Upper lobe of left lung (tissue), 6 donors: Measurements from ENCODE around the gene KCNJ8. TPM values are rescaled to one million over a fixed set of nuclear protein-coding genes. Genes with fewer than 3 reads are reported as not detected.
"Not testable (repeated sequence)": the region's sequence is repeated elsewhere in the genome, so short reads cannot be mapped to it uniquely, and the experiment has no call there.

ENCODE experiments used
- ATAC-seq, 2 donors: fragments of 200-7000 bp; cut with Tn5 transposase; one replicate each; pipeline ENCODE4 v1.9.1; 2022; ENCODE audit warnings: mild to moderate bottlenecking in 2 of 2, moderate library complexity in 2 of 2; ENCODE audit not compliant: low FRiP score in 2 of 2
- DNase-seq, 2 donors: peaks; one replicate each; pipeline ENCODE4 v3.0.0-alpha.2; 2019 to 2020
- H3K27ac ChIP-seq, 4 donors: fragments of 200-600 bp; sonication (generic); one replicate each; pipeline ENCODE4 v1.5.1; 2016 to 2019
- H3K27me3 ChIP-seq, 4 donors: fragments of 200-600 bp; sonication (generic); one replicate each; pipeline ENCODE4 v1.5.1; 2017 to 2019
- H3K36me3 ChIP-seq, 4 donors: fragments of 200-600 bp; sonication (generic); one replicate each; pipeline ENCODE4 v1.5.1; 2016 to 2019
- H3K4me1 ChIP-seq, 4 donors: fragments of 200-600 bp; sonication (generic); one replicate each; pipeline ENCODE4 v1.5.1; 2018 to 2019
- H3K4me3 ChIP-seq, 4 donors: fragments of 200-600 bp; sonication (generic); one replicate each; pipeline ENCODE4 v1.5.1; 2017 to 2019; ENCODE audit warnings: mild to moderate bottlenecking in 2 of 4, moderate library complexity in 1 of 4
- H3K9me3 ChIP-seq, 4 donors: fragments of 200-600 bp; sonication (generic); one replicate each; pipeline ENCODE4 v1.5.1; 2018 to 2019
- EP300 ChIP-seq, 4 donors: sonication (generic); formaldehyde crosslinking; IDR thresholded peaks; one replicate each; pipeline ENCODE4 v1.5.1; 2017; ENCODE audit warnings: antibody characterized with exemption in 4 of 4, control low read depth in 2 of 4
- POLR2A ChIP-seq, 4 donors: fragments of 450-650 bp; IDR thresholded peaks; one replicate each; pipeline ENCODE4 v1.5.1; 2016 to 2017; ENCODE audit warnings: antibody characterized with exemption in 4 of 4, mild to moderate bottlenecking in 2 of 4
- POLR2AphosphoS5 ChIP-seq, 2 donors: sonication (generic); formaldehyde crosslinking; IDR thresholded peaks; one replicate each; pipeline ENCODE4 v1.5.1; 2017; ENCODE audit warnings: antibody characterized with exemption in 2 of 2
- WGBS, 2 donors: methylation state at CpG; one replicate each; pipeline ENCODE4 v1.1.5; 2017 to 2018; 5-methylcytosine and 5-hydroxymethylcytosine counted together
- total RNA-seq, 6 donors: library from RNA; depleted of rRNA in 4 of 6; stranded (reverse); fragments of >200 nt in 4 of 6; gene quantifications; one replicate each; pipeline versions ENCODE4 v1.1.0 to v1.2.1, GENCODE V29; 2016 to 2021
- TF ChIP-seq, protein P1 (sequence below), 6 experiments: fragments of 450-650 bp in 4 of 6; fragments of 200-600 bp in 2 of 6; sonication (generic) in 2 of 6; IDR thresholded peaks; one replicate each; pipeline ENCODE4 v1.5.1; 2016 to 2019; ENCODE audit warnings: antibody characterized with exemption in 6 of 6
- donor health status: DM: no; HTN: no; CAD: no; lungs with moderate emphysema.
- donor health status: DM: no; HTN: yes; CAD: no; lungs with severe emphysema.

Gene KCNJ8
- total RNA-seq, 6 donors from 2014 or later = 11.5 to 32.2 (median 15.1) TPM

DNA sequence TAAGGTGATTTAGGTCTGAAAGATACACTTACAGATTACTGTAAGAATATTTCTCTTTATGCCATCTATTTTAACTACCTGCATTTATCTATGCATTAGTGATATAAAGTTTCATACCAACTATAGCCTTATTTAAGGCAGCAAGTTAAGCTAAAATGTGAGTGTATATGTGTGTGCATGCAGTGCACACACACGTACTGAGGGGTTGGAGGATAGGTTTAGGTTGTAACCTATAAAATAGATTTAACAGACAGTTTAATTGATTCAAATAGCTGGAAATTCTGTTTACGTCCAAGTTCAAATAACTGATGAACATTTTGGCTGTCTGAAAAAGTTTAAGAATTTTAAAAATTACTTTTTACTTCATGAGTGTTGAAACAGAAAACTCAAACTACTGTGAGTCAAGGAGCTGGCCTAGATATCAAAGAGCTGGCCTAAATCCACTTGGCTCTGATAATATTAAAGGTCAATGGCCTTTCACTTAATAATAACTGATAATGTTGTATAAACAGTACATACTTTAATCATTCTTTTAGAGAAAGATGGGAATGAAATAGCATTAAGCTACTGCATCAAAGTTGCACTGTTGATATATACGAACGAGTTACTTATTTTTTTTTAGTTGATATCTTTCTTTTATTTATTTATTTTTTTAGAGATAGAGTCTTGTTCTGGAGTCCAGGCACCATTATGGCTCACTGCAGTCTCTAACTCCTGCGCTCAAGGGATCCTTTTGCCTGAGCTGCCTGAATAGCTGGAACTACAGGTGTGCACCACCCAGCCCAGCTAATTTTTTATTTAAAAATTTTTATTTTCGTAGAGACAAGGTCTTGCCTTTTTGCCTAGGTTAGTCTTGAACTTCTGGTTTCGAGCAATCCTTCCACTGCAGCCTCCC is 13.8 kb upstream of the KCNJ8 start:
- H3K36me3 ChIP-seq = no peaks in the 10 kb centered on the region
- 51 to 57% methylated on average over 7 of the region's 7 CpGs for WGBS, 2 donors
- H3K4me1 ChIP-seq = peaks cover 0 to 19% (median 0%) of the 10 kb centered on the region in 4 donors
- no peaks in the 10 kb centered on the region for H3K27me3 ChIP-seq
- ATAC-seq (peak in 1 of 2 donors; percentile 53), DNase-seq (no peak)
- no peaks in the 10 kb centered on the region for H3K9me3 ChIP-seq
- no peak overlapping the region for H3K4me3 ChIP-seq
- TF ChIP-seq POLR2A (IDR thresholded peaks at IDR 0.05) (no peak), EP300 (IDR thresholded peaks at IDR 0.05) (no peak), POLR2AphosphoS5 (IDR thresholded peaks at IDR 0.05) (no peak)
- TF ChIP-seq, protein P1, sequence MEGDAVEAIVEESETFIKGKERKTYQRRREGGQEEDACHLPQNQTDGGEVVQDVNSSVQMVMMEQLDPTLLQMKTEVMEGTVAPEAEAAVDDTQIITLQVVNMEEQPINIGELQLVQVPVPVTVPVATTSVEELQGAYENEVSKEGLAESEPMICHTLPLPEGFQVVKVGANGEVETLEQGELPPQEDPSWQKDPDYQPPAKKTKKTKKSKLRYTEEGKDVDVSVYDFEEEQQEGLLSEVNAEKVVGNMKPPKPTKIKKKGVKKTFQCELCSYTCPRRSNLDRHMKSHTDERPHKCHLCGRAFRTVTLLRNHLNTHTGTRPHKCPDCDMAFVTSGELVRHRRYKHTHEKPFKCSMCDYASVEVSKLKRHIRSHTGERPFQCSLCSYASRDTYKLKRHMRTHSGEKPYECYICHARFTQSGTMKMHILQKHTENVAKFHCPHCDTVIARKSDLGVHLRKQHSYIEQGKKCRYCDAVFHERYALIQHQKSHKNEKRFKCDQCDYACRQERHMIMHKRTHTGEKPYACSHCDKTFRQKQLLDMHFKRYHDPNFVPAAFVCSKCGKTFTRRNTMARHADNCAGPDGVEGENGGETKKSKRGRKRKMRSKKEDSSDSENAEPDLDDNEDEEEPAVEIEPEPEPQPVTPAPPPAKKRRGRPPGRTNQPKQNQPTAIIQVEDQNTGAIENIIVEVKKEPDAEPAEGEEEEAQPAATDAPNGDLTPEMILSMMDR (IDR thresholded peaks at IDR 0.05) = no peak
- peak overlapping the region in 1 of 4 donors; percentile 30 for H3K27ac ChIP-seq

DNA sequence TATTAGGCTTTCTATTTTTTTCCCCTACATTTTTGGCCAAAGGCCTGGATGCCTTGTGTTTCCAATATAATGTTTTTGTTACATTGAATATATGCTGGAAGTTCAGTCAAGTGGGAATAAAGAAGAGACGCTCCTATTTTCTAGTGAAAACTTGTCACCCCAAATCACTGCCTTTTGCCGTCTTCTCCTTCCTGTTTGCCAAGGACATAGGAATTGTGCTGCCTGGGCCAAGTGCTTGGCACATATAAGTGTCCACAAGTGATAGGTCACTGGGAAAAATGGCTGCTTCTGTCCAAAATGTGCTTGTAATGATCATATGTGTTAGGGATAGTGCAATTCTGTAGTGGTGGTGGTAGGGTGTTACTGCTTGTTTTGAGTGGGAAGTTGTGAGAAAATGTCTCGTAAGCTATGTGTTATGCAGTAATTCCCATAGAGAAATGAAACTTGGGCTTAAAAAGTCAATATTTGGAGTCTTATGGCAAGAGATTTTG is 11.6 kb upstream of the KCNJ8 start:
- DNase-seq = no peak
- WGBS, 2 donors = 49 to 54% methylated on average over 3 of the region's 3 CpGs
- Histone ChIP-seq H3K4me1 (peaks cover 0 to 19% (median 0%) of the 10 kb centered on the region in 4 donors), H3K27me3 (no peaks in the 10 kb centered on the region), H3K9me3 (no peaks in the 10 kb centered on the region), H3K36me3 (no peaks in the 10 kb centered on the region), H3K4me3 (no peak overlapping the region), H3K27ac (no peak overlapping the region)
- TF ChIP-seq POLR2A (IDR thresholded peaks at IDR 0.05) = no peak
- TF ChIP-seq EP300 (IDR thresholded peaks at IDR 0.05) = no peak
- TF ChIP-seq POLR2AphosphoS5 (IDR thresholded peaks at IDR 0.05) = no peak
- TF ChIP-seq, protein P1 (IDR thresholded peaks at IDR 0.05) = no peak
- peak in 1 of 2 donors; percentile 29 for ATAC-seq

DNA sequence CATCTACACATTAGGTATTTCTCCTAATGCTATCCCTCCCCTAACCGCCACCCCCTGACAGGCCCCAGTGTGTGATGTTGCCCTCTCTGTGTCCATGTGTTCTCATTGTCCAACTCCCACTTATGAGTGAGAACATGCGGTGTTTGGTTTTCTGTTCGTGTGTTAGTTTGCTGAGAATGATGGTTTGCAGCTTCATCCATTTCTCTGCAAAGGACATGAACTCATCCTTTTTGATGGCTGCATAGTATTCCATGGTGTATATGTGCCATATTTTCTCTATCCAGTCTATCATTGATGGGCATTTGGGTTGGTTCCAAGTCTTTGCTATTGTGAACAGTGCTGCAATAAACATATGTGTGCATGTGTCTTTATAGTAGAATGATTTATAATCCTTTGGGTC is 8.2 kb upstream of the KCNJ8 start:
- H3K36me3 ChIP-seq, H3K27ac ChIP-seq, H3K27me3 ChIP-seq, ATAC-seq, H3K4me3 ChIP-seq, H3K9me3 ChIP-seq, H3K4me1 ChIP-seq, DNase-seq: not testable (repeated sequence)
- 95 to 97% methylated on average over 3 of the region's 3 CpGs for WGBS, 2 donors

DNA sequence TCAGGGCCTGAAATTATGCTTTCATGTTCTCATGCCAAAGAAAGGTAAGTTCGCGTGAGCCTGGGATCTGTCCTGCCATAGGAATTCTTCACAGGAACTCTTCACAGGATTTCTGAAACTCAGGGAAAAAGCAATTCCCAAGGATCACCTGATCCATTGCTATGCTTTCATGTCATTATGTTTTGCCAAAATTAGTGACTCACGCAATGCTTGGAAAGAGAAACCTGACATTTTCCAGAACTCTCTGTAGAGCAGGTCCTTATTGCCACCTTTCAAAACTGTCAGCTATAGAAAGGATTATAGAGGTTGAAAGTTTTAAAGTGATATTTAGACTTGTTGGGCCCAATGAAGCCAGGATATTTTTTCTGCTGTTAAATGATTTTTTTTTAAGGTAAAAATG is 6.3 kb upstream of the KCNJ8 start:
- Histone ChIP-seq H3K27ac (no peak overlapping the region), H3K4me1 (no peaks in the 10 kb centered on the region), H3K4me3 (no peak overlapping the region), H3K36me3 (no peaks in the 10 kb centered on the region), H3K9me3 (no peaks in the 10 kb centered on the region), H3K27me3 (no peaks in the 10 kb centered on the region)
- WGBS, 2 donors = 76 to 95% methylated on average over 3 of the region's 3 CpGs
- TF ChIP-seq EP300 (IDR thresholded peaks at IDR 0.05) = peak in 1 of 4 donors; percentile 11
- TF ChIP-seq POLR2A (IDR thresholded peaks at IDR 0.05) = no peak
- TF ChIP-seq, protein P1 (IDR thresholded peaks at IDR 0.05) = no peak
- TF ChIP-seq POLR2AphosphoS5 (IDR thresholded peaks at IDR 0.05) = no peak
- DNase-seq (no peak), ATAC-seq (no peak)

DNA sequence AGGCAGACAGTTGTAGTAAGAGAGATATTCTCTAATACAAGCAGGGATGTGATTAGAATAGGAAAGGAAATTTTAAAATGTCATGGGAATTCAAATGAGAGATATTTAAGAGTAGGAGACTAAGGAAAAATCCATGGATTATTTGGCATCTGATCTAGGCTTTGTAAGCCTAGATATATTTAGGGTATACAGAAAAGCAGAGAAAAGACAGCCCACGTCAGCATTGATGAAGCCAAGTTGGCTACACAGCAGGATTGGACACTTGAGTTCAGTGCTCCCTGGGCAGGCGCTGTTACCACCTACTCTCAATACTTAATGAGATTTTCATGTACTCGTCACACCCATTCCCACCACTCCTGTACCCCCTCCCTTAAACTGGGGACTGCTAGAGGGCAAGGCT is 1.7 kb upstream of the KCNJ8 start:
- H3K27ac ChIP-seq = peak overlapping the region in 3 of 4 donors; percentile 64 to 91 (median 78)
- TF ChIP-seq POLR2A (IDR thresholded peaks at IDR 0.05) = no peak
- no peak for TF ChIP-seq EP300 (IDR thresholded peaks at IDR 0.05)
- TF ChIP-seq, protein P1 (IDR thresholded peaks at IDR 0.05) = no peak
- no peak for TF ChIP-seq POLR2AphosphoS5 (IDR thresholded peaks at IDR 0.05)
- H3K27me3 ChIP-seq = peaks cover 0 to 6% (median 0%) of the 10 kb centered on the region in 4 donors
- no peaks in the 10 kb centered on the region for H3K9me3 ChIP-seq
- H3K36me3 ChIP-seq = no peaks in the 10 kb centered on the region
- no peak overlapping the region for H3K4me3 ChIP-seq
- H3K4me1 ChIP-seq = no peaks in the 10 kb centered on the region
- DNase-seq (peak in 1 of 2 donors; percentile 45), ATAC-seq (no peak)
- WGBS, 2 donors = 61 to 64% methylated on average over 3 of the region's 3 CpGs
